HAP-1 (cell line): ENCODE measurements around the gene LEF1.

Experiments used
- DNase-seq, 2 experiments: peaks; one replicate each; pipeline ENCODE4 v3.0.0-alpha.2; 2016 to 2020; ENCODE audit warnings: low spot score in 2 of 2
- H3K27me3 ChIP-seq: fragments of 250-450 bp; sonication (Bioruptor Pico); 2 replicates; pipeline ENCODE4 v1.5.1; 2020; ENCODE audit warnings: low read depth, mild to moderate bottlenecking, moderate library complexity
- H3K36me3 ChIP-seq: fragments of 250-450 bp; sonication (Bioruptor Pico); replicated peaks from 2 replicates; pipeline ENCODE4 v1.5.1; 2020; ENCODE audit warnings: mild to moderate bottlenecking
- H3K4me1 ChIP-seq: fragments of 250-450 bp; sonication (Bioruptor Pico); 2 replicates; pipeline ENCODE4 v1.5.1; 2020; ENCODE audit warnings: mild to moderate bottlenecking
- H3K4me3 ChIP-seq: fragments of 250-450 bp; sonication (Bioruptor Pico); 2 replicates; pipeline ENCODE4 v1.5.1; 2020; ENCODE audit warnings: mild to moderate bottlenecking, moderate library complexity
- H3K9me3 ChIP-seq: fragments of 250-450 bp; sonication (Bioruptor Pico); 2 replicates; pipeline ENCODE4 v1.5.1; 2020; ENCODE audit warnings: mild to moderate bottlenecking, moderate library complexity
- in situ Hi-C: fragments of 300-500 bp; cut with MboI; formaldehyde crosslinking; loops from 3 replicates; pipeline ENCODE4 v1.14.3; 2020; ENCODE audit warnings: low sequenced_read_pairs, inconsistent platforms, mixed read lengths

Gene LEF1

DNA sequence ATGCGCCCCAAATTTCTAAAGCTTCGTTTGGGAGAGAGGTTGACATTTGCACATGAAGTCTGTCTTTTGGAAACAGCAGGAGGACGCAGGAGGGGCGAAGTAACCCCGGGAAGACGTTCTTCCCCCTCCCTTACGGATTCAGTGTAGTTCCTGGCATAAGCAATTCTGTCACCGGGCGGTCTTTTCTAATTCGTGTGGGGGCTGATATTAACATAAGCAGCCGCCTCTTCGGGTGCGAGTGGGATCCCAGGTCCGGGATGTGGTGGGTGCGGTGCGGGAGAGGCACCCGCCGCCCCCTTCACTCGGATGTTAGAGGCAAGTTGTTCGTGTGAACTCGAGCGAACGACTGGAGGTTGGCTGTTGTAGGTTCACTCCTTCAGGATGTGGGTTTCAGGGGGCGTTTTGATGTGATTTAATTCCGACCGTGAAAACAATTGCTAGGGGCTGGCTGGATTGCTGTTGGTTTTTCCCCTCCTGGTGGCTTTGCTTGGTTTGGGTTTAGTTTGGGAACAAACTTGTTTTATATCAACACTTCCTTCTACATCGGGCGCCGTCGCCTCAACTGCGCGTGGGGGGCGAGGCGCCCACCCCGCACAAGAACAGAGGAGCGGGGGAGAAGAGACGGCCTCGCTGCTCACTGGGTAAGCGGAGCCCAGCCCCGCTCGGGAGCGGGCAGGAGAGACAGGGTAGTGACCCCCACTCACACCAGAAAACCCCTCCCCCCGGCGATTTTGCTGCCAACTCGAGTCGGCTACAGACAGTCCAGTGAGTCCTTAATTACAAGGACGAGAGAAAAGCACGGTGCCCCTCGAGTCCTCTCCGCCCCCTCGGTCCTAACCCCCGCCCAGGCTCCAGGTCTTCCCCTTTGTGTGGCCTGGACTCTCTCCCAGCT lies 2.9 kb upstream of the LEF1 start:
- Histone ChIP-seq H3K4me3 (no peak overlapping the region), H3K36me3 (no peaks in the 10 kb centered on the region), H3K9me3 (no peaks in the 10 kb centered on the region), H3K27me3 (peaks cover 35% of the 10 kb centered on the region), H3K4me1 (peaks cover 4% of the 10 kb centered on the region)
- DNase-seq, result no peak
- in situ Hi-C loops, result no loop called here

DNA sequence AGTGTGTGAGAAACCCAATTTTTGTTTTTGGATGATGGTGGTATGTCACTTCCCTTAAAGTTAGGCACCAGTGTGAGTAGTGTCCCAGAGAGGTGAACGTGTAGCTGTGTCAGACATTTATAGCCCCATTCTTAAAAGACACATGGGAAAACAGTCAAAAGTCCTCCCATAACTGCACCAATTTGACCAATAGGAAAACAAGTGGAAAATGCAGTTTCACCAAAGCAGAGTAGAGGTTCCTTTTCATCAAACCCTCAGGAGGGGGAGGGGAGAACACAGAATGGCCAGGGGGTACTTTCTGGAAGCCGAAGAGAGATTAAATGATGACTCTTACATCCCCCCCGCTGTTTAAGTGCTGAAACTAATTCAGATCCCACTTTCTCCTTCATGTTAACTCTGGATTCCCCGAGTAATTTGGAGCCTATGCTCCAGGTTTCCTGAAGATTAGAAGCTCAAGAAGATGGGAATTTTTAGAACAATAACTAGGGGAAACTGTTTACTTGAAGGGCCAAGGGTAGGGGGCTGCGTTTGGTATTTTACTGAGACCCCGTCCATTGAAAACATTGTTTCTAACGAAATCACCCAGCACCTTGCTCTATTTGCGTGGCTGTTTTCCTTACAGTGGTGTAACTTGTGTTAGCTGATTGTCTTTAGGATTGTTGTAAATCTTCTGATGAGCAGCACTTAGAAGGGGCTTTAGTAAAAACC lies 2.1 kb upstream of the LEF1 start:
- H3K4me1 ChIP-seq, result peaks cover 9% of the 10 kb centered on the region
- in situ Hi-C loops, result no loop called here
- no peak overlapping the region for H3K4me3 ChIP-seq

DNA sequence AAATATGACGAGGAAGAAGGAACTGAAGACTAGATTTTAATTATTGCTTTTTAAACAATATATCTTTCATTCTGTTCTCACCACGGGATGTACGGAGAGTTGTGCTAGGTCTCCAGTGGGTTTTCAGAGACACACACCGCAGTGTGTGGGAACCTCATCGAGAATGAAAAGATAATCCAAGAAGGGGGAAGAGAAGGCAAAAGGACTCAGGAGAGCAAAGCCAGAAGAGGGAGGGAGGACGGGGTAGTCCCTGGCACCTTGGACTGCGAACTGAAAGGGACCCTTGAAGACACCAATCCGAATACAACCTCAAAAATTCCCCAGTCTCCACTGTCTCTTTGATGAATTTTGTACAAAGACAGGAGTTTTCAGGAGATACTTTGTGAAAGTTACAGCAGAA lies 932 bp upstream of the LEF1 start:
- no peaks in the 10 kb centered on the region for H3K9me3 ChIP-seq
- in situ Hi-C loops, result no loop called here
- DNase-seq, result no peak
- peaks cover 35% of the 10 kb centered on the region for H3K27me3 ChIP-seq
- H3K4me1 ChIP-seq, result peaks cover 9% of the 10 kb centered on the region
- no peaks in the 10 kb centered on the region for H3K36me3 ChIP-seq
- H3K4me3 ChIP-seq, result no peak overlapping the region

More for the DNA sequence above, 2.1 kb upstream of the LEF1 start:
- no peak for DNase-seq
- no peaks in the 10 kb centered on the region for H3K9me3 ChIP-seq
- no peaks in the 10 kb centered on the region for H3K36me3 ChIP-seq
- peaks cover 35% of the 10 kb centered on the region for H3K27me3 ChIP-seq

DNA sequence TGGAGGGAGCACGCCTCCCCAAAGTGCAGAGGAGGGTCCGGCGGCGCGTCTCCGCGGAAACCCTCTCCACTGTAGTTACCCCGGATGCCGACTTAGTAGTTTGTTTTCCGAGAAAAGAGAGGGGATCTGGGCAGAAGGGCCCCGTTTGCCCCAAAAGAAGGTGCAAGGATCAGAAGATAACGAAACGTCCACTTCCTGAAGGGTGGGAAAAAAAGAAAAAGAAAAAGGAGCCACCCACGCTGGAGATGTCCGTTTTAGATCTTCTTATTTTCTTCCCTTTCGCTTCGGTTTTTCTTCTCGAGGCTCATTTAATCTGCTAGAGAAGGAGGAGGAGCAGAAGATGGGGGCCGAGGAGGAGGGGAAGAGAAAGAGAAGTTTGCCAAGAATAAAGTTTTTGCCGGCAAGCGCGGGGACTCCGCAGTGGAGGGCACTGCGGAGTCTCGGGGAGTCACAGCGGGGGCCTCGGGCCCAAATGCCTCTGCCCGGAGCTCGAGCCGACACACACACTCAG lies 517 bp downstream of the LEF1 start:
- H3K4me1 ChIP-seq, result peaks cover 6% of the 10 kb centered on the region

DNA sequence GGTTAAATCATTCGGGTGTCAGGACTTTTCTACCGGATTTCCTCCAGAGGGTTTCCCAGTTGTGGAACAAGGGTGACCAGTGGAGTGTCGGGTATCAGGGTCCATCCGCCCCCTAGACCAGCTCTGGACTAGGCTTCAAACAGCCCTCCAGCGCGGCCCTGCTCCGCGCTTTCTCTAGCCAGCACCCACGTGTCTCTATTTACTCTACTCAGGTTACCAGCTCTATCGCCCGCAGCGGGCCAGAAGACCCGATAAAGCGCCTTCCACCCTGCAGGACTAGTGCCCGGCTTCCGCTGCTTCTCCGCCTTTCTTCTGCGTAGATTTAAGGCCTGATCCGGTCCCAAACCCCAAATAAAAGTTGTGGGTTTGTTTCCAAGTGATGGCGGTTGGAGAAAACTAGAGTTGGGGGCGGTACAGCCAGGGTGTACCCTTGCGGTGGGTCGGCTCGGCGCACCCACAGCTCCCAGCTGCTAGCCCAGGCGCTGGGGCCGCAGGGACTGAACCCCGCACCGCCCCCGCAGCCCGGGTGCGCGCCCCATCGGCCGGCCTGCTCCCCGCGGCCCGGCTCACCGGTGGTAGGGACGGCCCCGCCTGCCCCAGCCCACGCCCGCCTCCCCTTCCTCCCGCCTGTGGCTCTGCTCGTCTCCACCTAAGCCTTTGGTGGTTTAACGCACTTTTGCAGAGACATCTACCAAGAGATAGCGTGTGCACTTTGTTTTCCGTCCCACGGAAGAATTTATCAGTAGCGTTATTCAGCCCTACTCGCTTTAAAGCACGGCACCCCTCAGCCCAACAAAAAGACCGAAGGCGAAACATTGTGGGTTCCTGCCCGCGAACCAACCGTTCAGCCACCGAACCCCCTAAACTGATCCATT lies 2.1 kb downstream of the LEF1 start:
- Histone ChIP-seq H3K4me1 (peaks cover 6% of the 10 kb centered on the region), H3K9me3 (no peaks in the 10 kb centered on the region), H3K36me3 (no peaks in the 10 kb centered on the region), H3K4me3 (peak overlapping the region; percentile 58), H3K27me3 (peaks cover 32% of the 10 kb centered on the region)
- DNase-seq, result peak; percentile 34 to 62
- in situ Hi-C loops, result no loop called here

More for the DNA sequence above, 517 bp downstream of the LEF1 start:
- DNase-seq, result no peak
- Histone ChIP-seq H3K9me3 (no peaks in the 10 kb centered on the region), H3K4me3 (peak overlapping the region; percentile 58), H3K36me3 (no peaks in the 10 kb centered on the region), H3K27me3 (peaks cover 35% of the 10 kb centered on the region)
- in situ Hi-C loops, result no loop called here

DNA sequence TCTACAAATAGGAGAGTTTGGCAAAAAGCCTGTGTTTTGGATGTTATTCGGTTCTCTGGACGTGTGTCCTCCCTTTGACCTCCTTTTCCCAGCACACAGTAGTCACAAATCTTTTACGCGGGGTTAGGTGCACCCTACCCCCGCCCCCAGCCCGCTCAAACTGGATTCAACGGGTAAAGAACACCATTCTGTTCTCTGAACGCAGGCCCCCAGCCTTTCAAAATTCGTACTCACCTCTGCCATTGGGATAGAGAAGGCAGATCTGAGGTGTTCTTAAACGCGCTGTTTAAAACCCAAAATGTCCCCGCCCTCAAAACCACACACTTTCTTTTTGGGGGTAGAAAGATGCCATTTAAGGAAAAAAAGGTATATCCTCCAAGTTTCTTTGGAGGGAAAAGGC lies 2.7 kb downstream of the LEF1 start:
- peaks cover 25% of the 10 kb centered on the region for H3K27me3 ChIP-seq
- H3K4me3 ChIP-seq, result peak overlapping the region; percentile 58
- no peaks in the 10 kb centered on the region for H3K36me3 ChIP-seq
- no peak for DNase-seq
- no peaks in the 10 kb centered on the region for H3K9me3 ChIP-seq
- peaks cover 6% of the 10 kb centered on the region for H3K4me1 ChIP-seq
- in situ Hi-C loops, result no loop called here

DNA sequence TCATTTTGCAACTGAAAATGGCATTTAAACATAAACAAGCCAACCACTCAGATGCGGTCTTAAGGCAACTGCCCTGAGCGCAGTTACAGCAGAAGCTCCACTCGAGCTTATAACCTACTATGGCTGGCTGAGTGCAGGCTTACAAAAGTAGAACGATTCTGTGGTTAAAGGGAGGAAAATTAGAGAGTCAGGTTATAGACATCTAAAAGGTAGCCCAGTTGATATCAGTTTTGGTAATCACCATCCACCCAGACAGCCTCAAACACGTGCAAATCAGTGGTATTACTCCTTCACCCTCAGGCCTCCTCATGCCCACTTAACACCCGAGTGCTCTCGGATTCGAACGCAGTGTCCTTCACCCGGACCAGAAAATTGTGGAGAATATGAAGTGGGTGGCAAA lies 3.1 kb downstream of the LEF1 start:
- H3K4me3 ChIP-seq, result no peak overlapping the region

DNA sequence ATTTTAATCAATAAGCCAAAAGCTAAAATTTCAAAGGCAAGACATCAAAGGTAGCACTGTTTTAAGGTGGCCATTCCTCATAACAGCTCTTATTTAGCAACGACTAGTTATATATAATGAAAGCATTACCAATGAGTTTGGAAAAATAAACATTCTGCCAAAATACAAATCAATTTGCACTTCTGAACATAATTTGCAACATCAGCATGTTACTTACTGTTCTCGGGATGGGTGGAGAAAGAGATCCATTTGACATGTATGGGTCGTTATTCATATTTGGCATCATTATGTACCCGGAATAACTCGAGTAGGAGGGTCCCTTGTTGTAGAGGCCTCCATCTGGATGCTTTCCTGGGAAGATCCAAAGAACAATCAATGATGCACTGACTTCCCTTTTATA lies 5.4 kb downstream of the LEF1 start:
- no peaks in the 10 kb centered on the region for H3K9me3 ChIP-seq
- in situ Hi-C loops, result no loop called here
- no peak for DNase-seq
- no peak overlapping the region for H3K4me3 ChIP-seq
- H3K4me1 ChIP-seq, result peaks cover 6% of the 10 kb centered on the region
- no peaks in the 10 kb centered on the region; the same call in 1 of the 2 replicates for H3K27me3 ChIP-seq
- no peaks in the 10 kb centered on the region; the same call in 1 of the 2 replicates for H3K36me3 ChIP-seq

More for the DNA sequence above, 3.1 kb downstream of the LEF1 start:
- Histone ChIP-seq H3K36me3 (no peaks in the 10 kb centered on the region), H3K4me1 (peaks cover 6% of the 10 kb centered on the region), H3K9me3 (no peaks in the 10 kb centered on the region), H3K27me3 (peaks cover 21% of the 10 kb centered on the region)
- in situ Hi-C loops, result no loop called here
- DNase-seq, result no peak

DNA sequence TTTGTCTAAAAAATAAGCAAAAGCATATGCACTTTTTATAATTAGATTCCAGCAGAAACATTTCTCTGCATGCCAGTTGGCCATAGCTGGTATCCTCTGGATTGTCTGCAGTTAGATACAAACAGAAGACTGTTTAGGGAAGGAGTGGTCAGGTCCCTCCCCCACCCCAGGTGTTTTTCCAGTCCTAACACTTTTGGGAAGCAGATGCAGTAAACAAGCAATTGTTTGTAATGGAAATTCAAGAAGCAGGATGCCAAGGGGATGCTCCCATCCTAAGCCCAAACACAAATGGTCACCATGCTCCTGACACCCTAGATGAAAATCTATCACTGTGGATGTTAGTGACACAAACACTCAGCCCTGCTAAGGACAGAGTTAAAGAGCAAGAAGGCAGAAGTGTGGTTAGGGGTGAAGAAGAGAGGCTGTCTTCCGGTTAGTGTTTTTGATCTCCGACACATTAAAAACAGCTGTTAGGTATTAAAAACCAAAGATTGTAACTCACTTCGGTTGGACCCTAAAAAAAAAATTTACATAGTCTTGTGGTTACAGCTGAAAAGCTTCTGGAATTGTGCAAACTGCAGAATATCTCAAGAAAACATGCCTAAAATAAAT lies 7.9 kb downstream of the LEF1 start:
- DNase-seq, result no peak

DNA sequence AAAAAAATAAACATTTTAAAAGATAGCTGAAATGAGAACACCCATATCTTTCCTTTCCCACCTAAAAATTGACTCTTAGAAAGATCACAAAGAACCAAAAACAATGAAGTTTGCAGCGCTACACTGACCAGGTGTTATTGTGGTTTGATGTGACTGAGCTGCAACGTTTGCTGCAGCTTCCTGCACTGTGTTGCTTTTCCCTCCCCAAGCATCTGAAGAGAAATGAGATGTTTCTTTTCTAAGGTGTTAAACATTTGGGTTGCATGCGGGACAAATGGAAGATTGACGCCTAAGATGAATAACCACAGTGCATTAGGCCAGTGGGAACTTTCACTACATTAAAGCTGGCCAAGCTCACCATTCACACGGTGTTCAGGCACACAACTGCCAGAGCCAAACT lies 8.9 kb downstream of the LEF1 start:
- Histone ChIP-seq H3K27me3 (no peaks in the 10 kb centered on the region), H3K9me3 (no peaks in the 10 kb centered on the region), H3K4me3 (no peak overlapping the region), H3K36me3 (no peaks in the 10 kb centered on the region; the same call in 1 of the 2 replicates), H3K4me1 (no peaks in the 10 kb centered on the region)
- no peak for DNase-seq
- in situ Hi-C loops, result no loop called here

More for the DNA sequence above, 7.9 kb downstream of the LEF1 start:
- Histone ChIP-seq H3K27me3 (no peaks in the 10 kb centered on the region), H3K4me3 (no peak overlapping the region), H3K4me1 (no peaks in the 10 kb centered on the region), H3K36me3 (no peaks in the 10 kb centered on the region; the same call in 1 of the 2 replicates), H3K9me3 (no peaks in the 10 kb centered on the region)
- in situ Hi-C loops, result no loop called here

DNA sequence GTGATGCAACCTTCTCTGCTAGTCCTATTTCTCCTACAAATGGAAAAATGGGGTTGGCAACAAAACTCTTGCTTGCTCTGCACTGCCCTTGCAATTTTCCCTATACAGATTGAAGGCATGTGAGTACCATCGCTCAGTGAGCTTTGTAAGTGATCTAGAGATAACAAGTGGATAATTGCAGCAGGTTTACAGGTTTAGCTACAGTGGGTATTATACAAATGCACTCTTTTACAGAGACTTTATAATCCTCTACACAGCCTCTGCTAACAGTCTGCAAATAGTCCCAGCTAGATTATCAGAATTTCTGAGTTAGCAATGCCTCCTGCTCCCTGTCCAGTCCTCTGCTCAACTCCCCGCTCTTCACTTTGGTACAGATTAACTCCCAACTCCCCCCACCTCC lies 11.1 kb downstream of the LEF1 start:
- Histone ChIP-seq H3K36me3 (no peaks in the 10 kb centered on the region; the same call in 1 of the 2 replicates), H3K4me3 (no peak overlapping the region), H3K27me3 (no peaks in the 10 kb centered on the region), H3K4me1 (no peaks in the 10 kb centered on the region), H3K9me3 (no peaks in the 10 kb centered on the region)
- in situ Hi-C loops, result no loop called here
- DNase-seq, result peak in 1 of 2 experiments; percentile 40

DNA sequence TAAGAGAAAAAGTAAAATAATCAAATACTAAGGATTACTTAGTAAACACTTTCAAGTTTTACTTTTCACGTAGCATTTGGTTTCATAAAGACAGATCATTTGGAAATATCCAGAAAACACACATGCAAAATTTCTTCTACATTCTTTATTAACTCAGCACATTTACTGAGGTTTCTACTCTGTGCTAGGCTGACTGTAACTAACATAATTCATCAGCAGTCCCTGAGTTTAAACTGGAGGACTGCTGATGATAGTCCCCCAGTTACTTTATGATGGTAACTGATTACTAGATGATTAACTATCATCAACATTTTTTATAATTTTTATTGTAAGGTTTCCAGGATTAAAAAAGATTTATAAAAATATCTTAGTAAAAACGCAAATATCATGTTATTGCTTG lies 12.3 kb downstream of the LEF1 start:
- no peak for DNase-seq
- H3K4me3 ChIP-seq, result no peak overlapping the region
- H3K27me3 ChIP-seq, result no peaks in the 10 kb centered on the region
- no peaks in the 10 kb centered on the region; the same call in 1 of the 2 replicates for H3K36me3 ChIP-seq
- H3K9me3 ChIP-seq, result no peaks in the 10 kb centered on the region
- in situ Hi-C loops, result no loop called here
- H3K4me1 ChIP-seq, result no peaks in the 10 kb centered on the region

DNA sequence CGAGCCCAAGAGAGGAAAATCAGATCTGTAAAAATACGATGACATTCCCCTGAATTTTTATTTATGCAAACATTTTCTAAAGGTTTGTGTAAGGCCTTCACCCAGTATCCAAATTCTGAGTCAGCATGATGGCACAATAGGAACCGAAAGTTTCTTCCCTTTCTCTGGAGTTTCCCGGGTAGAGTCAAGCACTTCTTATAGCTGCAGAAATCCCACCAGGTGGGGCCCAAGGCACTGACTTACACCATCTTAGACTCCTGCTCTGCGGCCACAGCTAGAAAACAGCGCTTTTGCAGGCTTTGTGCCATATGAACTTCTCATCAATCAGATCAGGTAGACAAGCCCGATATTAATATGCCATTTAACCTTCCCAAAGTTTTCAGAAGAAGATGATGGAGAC lies 13.4 kb downstream of the LEF1 start:
- in situ Hi-C loops, result no loop called here
- no peak overlapping the region for H3K4me3 ChIP-seq

More for the DNA sequence above, 13.4 kb downstream of the LEF1 start:
- no peaks in the 10 kb centered on the region for H3K4me1 ChIP-seq
- no peaks in the 10 kb centered on the region for H3K9me3 ChIP-seq
- H3K27me3 ChIP-seq, result no peaks in the 10 kb centered on the region
- no peak for DNase-seq
- no peaks in the 10 kb centered on the region; the same call in 1 of the 2 replicates for H3K36me3 ChIP-seq
